OCI-LY1 (cell line): ENCODE results near the gene PDE4D.

ENCODE experiments used
- H2AFZ ChIP-seq: fragments of 200-600 bp; sonication (generic), shearing (Covaris generic); 2 replicates; pipeline ENCODE4 v1.6.0; 2014; ENCODE audit warnings: antibody characterized with exemption, mild to moderate bottlenecking, low read length
- H3F3A ChIP-seq: fragments of 200-600 bp; sonication (generic), shearing (Covaris generic); 2 replicates; pipeline ENCODE4 v1.6.0; 2014; ENCODE audit warnings: mild to moderate bottlenecking, antibody characterized with exemption, low read length, moderate library complexity; ENCODE audit not compliant: insufficient read depth
- H3K27ac ChIP-seq: fragments of 200-600 bp; sonication (generic); 2 replicates; pipeline ENCODE4 v1.5.1; 2014; ENCODE audit warnings: low read length, mixed run types, mild to moderate bottlenecking, low read depth; ENCODE audit not compliant: poor library complexity, severe bottlenecking
- H3K27me3 ChIP-seq: fragments of 200-600 bp; sonication (generic); 2 replicates; pipeline ENCODE4 v1.6.0; 2014; ENCODE audit warnings: antibody characterized with exemption, mild to moderate bottlenecking, low read length, moderate library complexity; ENCODE audit not compliant: insufficient read depth
- H3K36me3 ChIP-seq: fragments of 200-600 bp; sonication (generic); 2 replicates; pipeline ENCODE4 v1.6.1; 2014; ENCODE audit warnings: mild to moderate bottlenecking, antibody characterized with exemption, low read length, moderate library complexity, mixed read lengths; ENCODE audit not compliant: insufficient read depth
- H3K4me1 ChIP-seq: fragments of 200-600 bp; sonication (generic); 2 replicates; pipeline ENCODE4 v1.5.1; 2014; ENCODE audit warnings: mild to moderate bottlenecking, low read length, moderate library complexity; ENCODE audit not compliant: insufficient read depth, severe bottlenecking
- H3K4me2 ChIP-seq: fragments of 200-600 bp; sonication (generic), shearing (Covaris generic); 2 replicates; pipeline ENCODE4 v1.6.1; 2014; ENCODE audit warnings: low read length
- H3K4me3 ChIP-seq: fragments of 200-600 bp; sonication (generic); 2 replicates; pipeline ENCODE4 v1.5.1; 2014; ENCODE audit warnings: low read length, low read depth, mild to moderate bottlenecking, mixed read lengths; ENCODE audit not compliant: poor library complexity, severe bottlenecking
- H3K79me2 ChIP-seq: fragments of 200-600 bp; shearing (Covaris generic); 2 replicates; pipeline ENCODE4 v1.6.1; 2016; ENCODE audit warnings: mixed run types, low read length, mixed read lengths; ENCODE audit not compliant: insufficient read depth
- H3K9ac ChIP-seq: fragments of 200-600 bp; sonication (generic), shearing (Covaris generic); 2 replicates; pipeline ENCODE4 v1.6.1; 2014; ENCODE audit warnings: mild to moderate bottlenecking, low read length, mixed read lengths
- H3K9me2 ChIP-seq: fragments of 200-600 bp; sonication (generic), shearing (Covaris generic); 2 replicates; pipeline ENCODE4 v1.6.1; 2014; ENCODE audit warnings: low read depth, mild to moderate bottlenecking, low read length, mixed read lengths
- H3K9me3 ChIP-seq: fragments of 200-600 bp; shearing (Covaris generic); 2 replicates; pipeline ENCODE4 v1.6.1; 2014; ENCODE audit warnings: low read length, mixed read lengths
- H4K20me1 ChIP-seq: fragments of 200-600 bp; sonication (generic), shearing (Covaris generic); 2 replicates; pipeline ENCODE4 v1.6.0; 2016; ENCODE audit warnings: mild to moderate bottlenecking, low read length; ENCODE audit not compliant: insufficient read depth
- CTCF ChIP-seq: fragments of 200-600 bp; sonication (generic), shearing (Covaris generic); IDR thresholded peaks from 2 replicates; pipeline ENCODE4 v1.5.1; 2017; ENCODE audit warnings: mild to moderate bottlenecking, antibody characterized with exemption, low read length, moderate library complexity, mixed read lengths
- EZH2 ChIP-seq: fragments of 200-600 bp; sonication (generic), shearing (Covaris generic); IDR thresholded peaks from 2 replicates; pipeline ENCODE4 v1.8.0; 2017; ENCODE audit warnings: borderline replicate concordance, mixed run types, mild to moderate bottlenecking, antibody characterized with exemption, low read length, moderate library complexity, mixed read lengths

PDE4D gene

DNA sequence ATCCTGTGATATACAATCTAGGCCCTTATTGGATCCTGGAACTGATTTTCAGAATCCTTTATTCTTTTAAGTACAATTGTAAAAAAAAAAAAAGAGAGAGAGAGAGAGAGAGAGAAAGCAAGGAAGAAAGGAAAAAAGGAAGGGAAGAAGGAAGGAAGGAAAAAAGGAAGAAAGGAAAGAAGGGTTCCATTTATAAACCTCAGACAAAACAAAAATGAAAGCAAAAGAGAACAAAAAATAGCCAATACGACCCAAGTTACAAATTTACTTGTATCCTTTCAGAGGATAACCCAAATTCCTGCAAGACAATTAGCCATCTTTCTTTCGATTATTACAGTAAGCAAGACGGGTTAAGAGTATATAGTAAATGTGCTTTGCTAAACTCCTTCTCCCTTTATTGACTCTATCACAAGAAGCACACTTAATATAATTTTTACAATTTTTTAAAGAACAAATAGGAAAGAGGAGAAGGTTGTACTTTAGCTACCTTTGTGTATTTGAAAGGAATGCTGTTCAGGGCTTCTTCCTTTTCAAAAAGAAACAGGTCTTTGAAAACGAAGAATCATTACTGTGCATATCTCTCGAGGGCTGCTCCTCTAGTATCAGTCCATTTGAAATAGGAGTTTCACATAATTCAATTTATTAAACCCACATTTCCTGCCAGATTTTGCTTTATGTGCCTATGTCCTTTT is 767.4 kb downstream of the PDE4D start:
- H3K4me2 ChIP-seq, result no peak overlapping the region
- no peaks in the 10 kb centered on the region for H3K9me3 ChIP-seq
- TF ChIP-seq EZH2 (no peak), CTCF (no peak)
- H3K79me2 ChIP-seq, result no peaks in the 10 kb centered on the region
- H3K27me3 ChIP-seq, result no peaks in the 10 kb centered on the region
- no peak overlapping the region for H3K4me3 ChIP-seq
- H3K9ac ChIP-seq, result no peak overlapping the region
- H3F3A ChIP-seq, result no peaks in the 10 kb centered on the region
- no peak overlapping the region for H3K27ac ChIP-seq
- H3K36me3 ChIP-seq, result no peaks in the 10 kb centered on the region
- no peaks in the 10 kb centered on the region for H4K20me1 ChIP-seq
- no peak overlapping the region for H2AFZ ChIP-seq
- H3K4me1 ChIP-seq, result peaks cover 6% of the 10 kb centered on the region
- H3K9me2 ChIP-seq, result no peaks in the 10 kb centered on the region

DNA sequence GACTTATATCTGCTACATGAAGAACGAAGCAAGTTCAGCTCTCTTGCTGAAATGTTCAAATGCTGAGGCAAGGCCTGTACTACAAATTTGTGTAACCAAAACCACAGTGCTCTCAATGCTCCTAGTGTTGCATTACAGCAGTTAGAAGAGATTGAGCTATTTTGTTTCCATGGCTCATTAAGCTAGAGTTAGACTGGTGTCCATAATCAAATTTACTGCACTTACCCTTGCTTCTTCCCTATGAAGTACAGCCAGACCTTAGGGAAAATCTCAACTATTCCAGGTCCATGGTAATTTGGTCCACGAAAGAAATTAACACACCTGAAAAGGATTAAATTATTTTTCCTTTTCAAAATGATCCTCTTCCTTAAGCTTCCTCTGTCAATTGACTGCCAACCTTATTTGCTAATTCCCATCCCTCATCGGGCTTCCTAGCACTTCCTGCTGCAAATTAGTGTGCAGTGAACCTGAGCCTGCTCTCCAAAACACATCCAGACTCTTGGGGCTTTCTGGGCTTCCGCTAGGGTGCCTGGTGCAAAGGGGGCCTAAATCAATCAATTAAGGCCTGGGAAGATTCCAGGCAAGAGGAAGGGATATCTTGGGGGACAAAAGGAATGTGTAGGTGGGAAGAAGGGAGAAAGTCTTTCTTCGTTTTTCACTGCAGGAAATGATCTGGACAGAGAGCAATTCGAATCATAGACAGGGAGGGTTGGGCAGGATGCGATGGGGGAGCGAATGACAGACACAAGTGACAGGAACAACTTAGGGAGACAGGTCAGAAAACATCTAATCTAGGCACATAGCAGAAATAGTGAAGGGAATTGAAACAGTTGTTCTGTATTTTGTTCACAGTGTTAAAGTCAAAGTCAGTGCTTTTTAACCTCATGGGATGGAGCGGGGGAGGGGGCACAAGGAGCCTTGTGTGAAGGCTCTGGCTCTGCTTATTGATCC is 768.2 kb downstream of the PDE4D start:
- Histone ChIP-seq H2AFZ (no peak overlapping the region), H3K4me1 (peaks cover 6% of the 10 kb centered on the region), H3K9ac (no peak overlapping the region)

More for the DNA sequence above, 768.2 kb downstream of the PDE4D start:
- TF ChIP-seq CTCF (no peak), EZH2 (no peak)
- no peak overlapping the region for H3K4me3 ChIP-seq
- H3K36me3 ChIP-seq, result no peaks in the 10 kb centered on the region
- no peaks in the 10 kb centered on the region for H3K9me3 ChIP-seq
- no peaks in the 10 kb centered on the region for H3K27me3 ChIP-seq
- H3K9me2 ChIP-seq, result no peaks in the 10 kb centered on the region
- no peak overlapping the region for H3K4me2 ChIP-seq
- no peaks in the 10 kb centered on the region for H3F3A ChIP-seq
- no peak overlapping the region for H3K27ac ChIP-seq
- H4K20me1 ChIP-seq, result no peaks in the 10 kb centered on the region
- no peaks in the 10 kb centered on the region for H3K79me2 ChIP-seq
